HEK293T (cell line): ENCODE measurements around the gene PPP1R9B.

Experiments used
- BHLHE40 ChIP-seq: fragments of 450-650 bp; IDR thresholded peaks from 2 replicates; pipeline ENCODE4 v1.6.1; 2016; ENCODE audit warnings: mild to moderate bottlenecking, moderate library complexity, borderline replicate concordance
- CTBP1 ChIP-seq: fragments of 450-650 bp; IDR thresholded peaks from 2 replicates; pipeline ENCODE4 v1.6.1; 2016; ENCODE audit warnings: borderline replicate concordance
- FOXA1 ChIP-seq: fragments of 450-650 bp; IDR thresholded peaks from 2 replicates; pipeline ENCODE4 v1.6.1; 2016; ENCODE audit warnings: mild to moderate bottlenecking
- FOXK2 ChIP-seq: fragments of 450-650 bp; IDR thresholded peaks from 2 replicates; pipeline ENCODE4 v1.6.1; 2016; ENCODE audit warnings: mild to moderate bottlenecking
- FOXM1 ChIP-seq: fragments of 450-650 bp; IDR thresholded peaks from 2 replicates; pipeline ENCODE4 v1.6.1; 2017; ENCODE audit warnings: mild to moderate bottlenecking, borderline replicate concordance
- HDGF ChIP-seq: fragments of 450-650 bp; IDR thresholded peaks from 2 replicates; pipeline ENCODE4 v1.6.1; 2017; ENCODE audit warnings: antibody characterized with exemption, borderline replicate concordance
- L3MBTL2 ChIP-seq: fragments of 450-650 bp; conservative IDR thresholded peaks from 2 replicates; pipeline ENCODE4 v1.6.1; 2016; ENCODE audit warnings: mild to moderate bottlenecking
- LEF1 ChIP-seq: fragments of 450-650 bp; IDR thresholded peaks from 2 replicates; pipeline ENCODE4 v1.6.1; 2017; ENCODE audit warnings: mild to moderate bottlenecking, borderline replicate concordance
- NFRKB ChIP-seq: fragments of 450-650 bp; IDR thresholded peaks from 2 replicates; pipeline ENCODE4 v1.6.1; 2016; ENCODE audit warnings: mild to moderate bottlenecking, moderate library complexity
- SP1 ChIP-seq: fragments of 450-650 bp; IDR thresholded peaks from 2 replicates; pipeline ENCODE4 v1.6.1; 2017
- SUZ12 ChIP-seq: fragments of 450-650 bp; IDR thresholded peaks from 2 replicates; pipeline ENCODE4 v1.6.1; 2016; ENCODE audit warnings: mild to moderate bottlenecking
- TARDBP ChIP-seq: fragments of 450-650 bp; IDR thresholded peaks from 2 replicates; pipeline ENCODE4 v1.6.1; 2016
- ZNF384 ChIP-seq: fragments of 450-650 bp; IDR thresholded peaks from 2 replicates; pipeline ENCODE4 v1.6.1; 2016
- TF ChIP-seq, protein P1 (sequence below): fragments of 450-650 bp; IDR thresholded peaks from 2 replicates; pipeline ENCODE4 v1.6.1; 2016

DNA sequence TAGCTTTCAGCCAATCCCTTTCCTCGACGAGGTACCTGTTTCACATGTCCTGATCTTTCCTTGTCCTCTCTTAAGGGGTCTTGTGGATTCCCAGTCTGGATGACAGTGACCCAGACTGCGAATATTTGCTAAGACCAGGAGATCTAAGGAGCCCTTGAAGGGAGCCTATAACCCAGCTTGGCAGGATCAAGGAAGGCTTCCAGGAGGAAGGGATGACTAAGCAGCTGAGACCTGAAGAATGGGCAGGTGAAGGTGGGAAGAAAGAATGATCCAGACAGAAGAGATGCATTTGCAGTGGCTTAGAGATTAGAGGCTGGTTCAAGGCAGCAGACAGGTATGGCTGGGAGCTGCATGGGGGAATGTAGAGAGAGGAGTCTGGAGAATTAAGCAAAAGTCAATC, 57.2 kb downstream of the PPP1R9B start:
- TF ChIP-seq FOXA1 = no peak
- no peak for TF ChIP-seq NFRKB
- no peak for TF ChIP-seq ZNF384
- no peak for TF ChIP-seq BHLHE40
- TF ChIP-seq SP1 = no peak
- TF ChIP-seq HDGF = no peak
- no peak for TF ChIP-seq FOXM1
- TF ChIP-seq SUZ12 = no peak
- no peak for TF ChIP-seq LEF1
- TF ChIP-seq L3MBTL2 = no peak
- TF ChIP-seq TARDBP = no peak
- TF ChIP-seq FOXK2 = no peak
- TF ChIP-seq, protein P1, sequence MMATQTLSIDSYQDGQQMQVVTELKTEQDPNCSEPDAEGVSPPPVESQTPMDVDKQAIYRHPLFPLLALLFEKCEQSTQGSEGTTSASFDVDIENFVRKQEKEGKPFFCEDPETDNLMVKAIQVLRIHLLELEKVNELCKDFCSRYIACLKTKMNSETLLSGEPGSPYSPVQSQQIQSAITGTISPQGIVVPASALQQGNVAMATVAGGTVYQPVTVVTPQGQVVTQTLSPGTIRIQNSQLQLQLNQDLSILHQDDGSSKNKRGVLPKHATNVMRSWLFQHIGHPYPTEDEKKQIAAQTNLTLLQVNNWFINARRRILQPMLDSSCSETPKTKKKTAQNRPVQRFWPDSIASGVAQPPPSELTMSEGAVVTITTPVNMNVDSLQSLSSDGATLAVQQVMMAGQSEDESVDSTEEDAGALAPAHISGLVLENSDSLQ = no peak
- TF ChIP-seq CTBP1 = no peak
